Activated CD8-positive, alpha-beta T cell treated with anti-CD3 and anti-CD28 coated beads for 36 hours (primary cell): Measurements from ENCODE around the gene CCDC12. TPM values are rescaled to one million over a fixed set of nuclear protein-coding genes. Genes with fewer than 3 reads are reported as not detected.

Experiments used
- ATAC-seq: fragments of 200-7000 bp; cut with Tn5 transposase; one replicate; pipeline ENCODE4 v1.10.0; 2021; ENCODE audit warnings: mild to moderate bottlenecking, moderate library complexity
- CTCF ChIA-PET: fragments of 350-600 bp; sonication (Branson Sonifier 250); formaldehyde crosslinking; loops from one replicate; lab custom pipeline; 2021; ENCODE audit warnings: antibody characterized with exemption; lab: Charles Lee
- POLR2A ChIA-PET: fragments of 350-600 bp; sonication (Branson Sonifier 250); formaldehyde crosslinking; loops from one replicate; lab custom pipeline; 2021; ENCODE audit warnings: antibody characterized with exemption; lab: Charles Lee
- DNase-seq: peaks from one replicate; pipeline ENCODE4 v3.0.0-alpha.2; 2020
- H3K27ac Mint-ChIP-seq: one replicate; pipeline ENCODE4 v1.8.0; 2021; ENCODE audit warnings: mild to moderate bottlenecking, mixed read lengths
- H3K27me3 Mint-ChIP-seq: one replicate; pipeline ENCODE4 v1.8.0; 2021; ENCODE audit warnings: mixed read lengths
- H3K36me3 Mint-ChIP-seq: one replicate; pipeline ENCODE4 v1.8.0; 2021; ENCODE audit warnings: low read depth, mixed read lengths
- H3K4me1 Mint-ChIP-seq: one replicate; pipeline ENCODE4 v1.8.0; 2021; ENCODE audit warnings: low read depth, mixed read lengths
- H3K4me3 Mint-ChIP-seq: one replicate; pipeline ENCODE4 v1.8.0; 2021; ENCODE audit warnings: mild to moderate bottlenecking, moderate library complexity, mixed read lengths
- H3K9me3 Mint-ChIP-seq: one replicate; pipeline ENCODE4 v1.8.0; 2021; ENCODE audit warnings: mixed read lengths
- CTCF ChIP-seq: fragments of 200-600 bp; IDR thresholded peaks from one replicate; pipeline ENCODE4 v1.8.0; 2022; ENCODE audit warnings: antibody characterized with exemption, mild to moderate bottlenecking
- intact Hi-C: fragments of 100-400 bp; cut with micrococcal nuclease; formaldehyde crosslinking; loops from one replicate; pipeline ENCODE4 v1.10.0; 2022
- total RNA-seq, 2 experiments: library from RNA; stranded (reverse); gene quantifications; one replicate each; pipeline ENCODE4 v1.2.3, GENCODE V29; 2021

CCDC12 gene
- total RNA-seq, 2 experiments from 2014 or later, result 51.2 to 51.6 TPM

GRCh38 chr3:46916799-46917198, 59.7 kb downstream of the CCDC12 start:
- peaks cover 3% of the 10 kb centered on the region for H3K9me3 Mint-ChIP-seq
- TF ChIP-seq CTCF, result no peak
- CTCF ChIA-PET, result no interaction called here
- peaks cover 59% of the 10 kb centered on the region for H3K36me3 Mint-ChIP-seq
- ATAC-seq, result no peak
- intact Hi-C loops, result no loop called here
- peaks cover 27% of the 10 kb centered on the region for H3K4me1 Mint-ChIP-seq
- H3K27ac Mint-ChIP-seq, result no peak overlapping the region
- POLR2A ChIA-PET, result no interaction called here
- H3K4me3 Mint-ChIP-seq, result no peak overlapping the region
- H3K27me3 Mint-ChIP-seq, result no peaks in the 10 kb centered on the region
- DNase-seq, result no peak

GRCh38 chr3:46916278-46916677, 60.3 kb downstream of the CCDC12 start:
- intact Hi-C loops, result no loop called here
- TF ChIP-seq CTCF, result no peak
- peaks cover 56% of the 10 kb centered on the region for H3K36me3 Mint-ChIP-seq
- H3K4me1 Mint-ChIP-seq, result peaks cover 27% of the 10 kb centered on the region
- POLR2A ChIA-PET, result no interaction called here
- no peaks in the 10 kb centered on the region for H3K27me3 Mint-ChIP-seq
- CTCF ChIA-PET, result no interaction called here
- ATAC-seq (no peak), DNase-seq (no peak)
- peak overlapping the region; percentile 36 for H3K27ac Mint-ChIP-seq
- no peak overlapping the region for H3K4me3 Mint-ChIP-seq
- peaks cover 3% of the 10 kb centered on the region for H3K9me3 Mint-ChIP-seq

- DNase-seq (peak; percentile 15), ATAC-seq (peak; percentile 59)
- CTCF ChIA-PET, result interaction anchor here (1.5 kb wide), 1 partner anchor 409 kb away, joined by 6 read pairs; no protein-coding TSS in a partner anchor
- peaks cover 49% of the 10 kb centered on the region for H3K36me3 Mint-ChIP-seq
- intact Hi-C loops, result no loop called here
- peaks cover 27% of the 10 kb centered on the region for H3K4me1 Mint-ChIP-seq
- peaks cover 3% of the 10 kb centered on the region for H3K9me3 Mint-ChIP-seq
- H3K27ac Mint-ChIP-seq, result peak overlapping the region; percentile 10
- H3K27me3 Mint-ChIP-seq, result no peaks in the 10 kb centered on the region
- POLR2A ChIA-PET, result interaction anchor here (0.7 kb wide), 1 partner anchor 36 kb away, joined by 3 read pairs; no protein-coding TSS in a partner anchor
- H3K4me3 Mint-ChIP-seq, result no peak overlapping the region
- no peak for TF ChIP-seq CTCF
Observed at GRCh38 chr3:46915297-46915822, 61.2 kb downstream of the CCDC12 start.

- Mint-ChIP-seq H3K27ac (no peak overlapping the region), H3K9me3 (peaks cover 3% of the 10 kb centered on the region), H3K27me3 (no peaks in the 10 kb centered on the region), H3K4me1 (peaks cover 27% of the 10 kb centered on the region), H3K36me3 (peaks cover 43% of the 10 kb centered on the region), H3K4me3 (no peak overlapping the region)
- DNase-seq, result no peak
- no peak for TF ChIP-seq CTCF
- ATAC-seq, result no peak
- intact Hi-C loops, result no loop called here
- POLR2A ChIA-PET, result interaction anchor here (0.7 kb wide), 1 partner anchor 36 kb away, joined by 3 read pairs; no protein-coding TSS in a partner anchor
- CTCF ChIA-PET, result interaction anchor here (0.8 to 1.5 kb wide), 4 partner anchors 48 to 426 kb away, joined by 3 to 6 read pairs (median 4); no protein-coding TSS in a partner anchor
Observed at GRCh38 chr3:46914849-46915248, 61.7 kb downstream of the CCDC12 start.

GRCh38 chr3:46913644-46914043, 62.9 kb downstream of the CCDC12 start:
- intact Hi-C loops, result no loop called here
- no peak for DNase-seq

More at GRCh38 chr3:46913644-46914043, 62.9 kb downstream of the CCDC12 start:
- H3K27me3 Mint-ChIP-seq, result no peaks in the 10 kb centered on the region
- no peak overlapping the region for H3K4me3 Mint-ChIP-seq
- no peak for TF ChIP-seq CTCF
- ChIA-PET POLR2A (interaction anchor here (0.6 to 1.3 kb wide), 2 partner anchors 34 to 411 kb away, joined by 4 to 5 read pairs; no protein-coding TSS in a partner anchor), CTCF (interaction anchor here (1.2 to 1.6 kb wide), 3 partner anchors 9 to 86 kb away, joined by 3 to 5 read pairs (median 5); no protein-coding TSS in a partner anchor)
- peaks cover 33% of the 10 kb centered on the region for H3K36me3 Mint-ChIP-seq
- ATAC-seq, result no peak
- peaks cover 3% of the 10 kb centered on the region for H3K9me3 Mint-ChIP-seq
- H3K4me1 Mint-ChIP-seq, result peaks cover 33% of the 10 kb centered on the region
- H3K27ac Mint-ChIP-seq, result no peak overlapping the region
